Naive thymus-derived CD4-positive, alpha-beta T cell (primary cell): ENCODE measurements around the gene KRTAP19-5. TPM values are rescaled to one million over a fixed set of nuclear protein-coding genes. Genes with fewer than 3 reads are reported as not detected.

Experiments
- ATAC-seq: fragments of 150-1000 bp; cut with Tn5 transposase; 2 replicates; pipeline ENCODE4 v1.10.0; 2021; ENCODE audit warnings: mild to moderate bottlenecking, moderate library complexity
- CTCF ChIA-PET: fragments of 350-600 bp; sonication (Branson Sonifier 250); formaldehyde crosslinking; loops from one replicate; lab custom pipeline; 2021; ENCODE audit warnings: antibody characterized with exemption; lab: Charles Lee
- POLR2A ChIA-PET: fragments of 350-600 bp; sonication (Branson Sonifier 250); formaldehyde crosslinking; loops from one replicate; lab custom pipeline; 2021; ENCODE audit warnings: antibody characterized with exemption, inconsistent platforms; lab: Charles Lee
- DNase-seq, 9 donors: peaks; one replicate each; pipeline versions ENCODE4 v3.0.0 to v3.0.0-alpha.2; 2020 to 2022; ENCODE audit warnings: mixed read lengths in 1 of 9
- H3K27ac ChIP-seq: one replicate; pipeline ENCODE4 v1.7.0; 2013; ENCODE audit warnings: mild to moderate bottlenecking, low read depth, low read length, moderate library complexity
- H3K27me3 ChIP-seq, 2 donors: one replicate each; pipeline ENCODE4 v1.7.0; 2013; ENCODE audit warnings: low read length in 2 of 2, mild to moderate bottlenecking in 2 of 2, moderate library complexity in 2 of 2; ENCODE audit not compliant: control insufficient read depth in 2 of 2, insufficient read depth in 2 of 2
- H3K36me3 ChIP-seq, 3 experiments: 1 replicate in 2 of 3; 2 replicates in 1 of 3; pipeline ENCODE4 v1.7.0; 2013; ENCODE audit warnings: low read length in 3 of 3, mild to moderate bottlenecking in 3 of 3, moderate library complexity in 1 of 3; ENCODE audit not compliant: insufficient read depth in 3 of 3, control insufficient read depth in 2 of 3
- H3K4me1 ChIP-seq, 2 donors: one replicate each; pipeline ENCODE4 v1.7.0; 2013; ENCODE audit warnings: low read length in 2 of 2, mild to moderate bottlenecking in 2 of 2, moderate library complexity in 1 of 2; ENCODE audit not compliant: control insufficient read depth in 2 of 2, insufficient read depth in 2 of 2
- H3K4me3 ChIP-seq: 2 replicates; pipeline ENCODE4 v1.7.0; 2013; ENCODE audit warnings: mild to moderate bottlenecking, low read length
- H3K9me3 ChIP-seq, 3 experiments: 1 replicate in 2 of 3; 2 replicates in 1 of 3; pipeline ENCODE4 v1.7.0; 2013; ENCODE audit warnings: low read length in 3 of 3; ENCODE audit not compliant: control insufficient read depth in 2 of 3
- H3K27ac Mint-ChIP-seq, 9 donors: one replicate each; pipeline ENCODE4 v1.8.0; 2020 to 2022; ENCODE audit warnings: mixed read lengths in 9 of 9, mild to moderate bottlenecking in 8 of 9, moderate library complexity in 5 of 9, inconsistent platforms in 2 of 9
- H3K27me3 Mint-ChIP-seq, 5 donors: one replicate each; pipeline ENCODE4 v1.8.0; 2021 to 2022; ENCODE audit warnings: mixed read lengths in 5 of 5, mild to moderate bottlenecking in 1 of 5
- H3K36me3 Mint-ChIP-seq, 5 donors: one replicate each; pipeline ENCODE4 v1.8.0; 2020 to 2022; ENCODE audit warnings: mixed read lengths in 5 of 5, mild to moderate bottlenecking in 3 of 5, inconsistent platforms in 1 of 5
- H3K4me1 Mint-ChIP-seq, 7 donors: one replicate each; pipeline ENCODE4 v1.8.0; 2020 to 2022; ENCODE audit warnings: mixed read lengths in 7 of 7, mild to moderate bottlenecking in 3 of 7, inconsistent platforms in 1 of 7
- H3K4me3 Mint-ChIP-seq, 10 donors: one replicate each; pipeline ENCODE4 v1.8.0; 2020 to 2022; ENCODE audit warnings: mild to moderate bottlenecking in 10 of 10, mixed read lengths in 10 of 10, moderate library complexity in 6 of 10, inconsistent platforms in 2 of 10
- H3K9me3 Mint-ChIP-seq, 11 donors: one replicate each; pipeline ENCODE4 v1.8.0; 2020 to 2022; ENCODE audit warnings: mixed read lengths in 11 of 11, mild to moderate bottlenecking in 4 of 11, inconsistent platforms in 1 of 11, moderate library complexity in 1 of 11
- intact Hi-C, 2 donors: fragments of 100-400 bp; cut with micrococcal nuclease; formaldehyde crosslinking; loops; one replicate each; pipeline ENCODE4 v1.15.1; 2023
- polyA plus RNA-seq, 2 donors: library from polyadenylated mRNA; unstranded; fragments of 300-500 nt; fragmentation: Illumina TruSeq; gene quantifications; one replicate each; pipeline ENCODE4 v1.2.3, GENCODE V29; 2021
- total RNA-seq, 6 experiments: library from RNA in 5 of 6; stranded (reverse) in 5 of 6; gene quantifications; 1 replicate in 5 of 6; 2 replicates in 1 of 6; pipeline ENCODE4 v1.2.3 and lab custom pipeline; 2021 to 2026

Gene KRTAP19-5
- total and polyA plus RNA-seq, 7 experiments from 2014 or later = not detected

DNA sequence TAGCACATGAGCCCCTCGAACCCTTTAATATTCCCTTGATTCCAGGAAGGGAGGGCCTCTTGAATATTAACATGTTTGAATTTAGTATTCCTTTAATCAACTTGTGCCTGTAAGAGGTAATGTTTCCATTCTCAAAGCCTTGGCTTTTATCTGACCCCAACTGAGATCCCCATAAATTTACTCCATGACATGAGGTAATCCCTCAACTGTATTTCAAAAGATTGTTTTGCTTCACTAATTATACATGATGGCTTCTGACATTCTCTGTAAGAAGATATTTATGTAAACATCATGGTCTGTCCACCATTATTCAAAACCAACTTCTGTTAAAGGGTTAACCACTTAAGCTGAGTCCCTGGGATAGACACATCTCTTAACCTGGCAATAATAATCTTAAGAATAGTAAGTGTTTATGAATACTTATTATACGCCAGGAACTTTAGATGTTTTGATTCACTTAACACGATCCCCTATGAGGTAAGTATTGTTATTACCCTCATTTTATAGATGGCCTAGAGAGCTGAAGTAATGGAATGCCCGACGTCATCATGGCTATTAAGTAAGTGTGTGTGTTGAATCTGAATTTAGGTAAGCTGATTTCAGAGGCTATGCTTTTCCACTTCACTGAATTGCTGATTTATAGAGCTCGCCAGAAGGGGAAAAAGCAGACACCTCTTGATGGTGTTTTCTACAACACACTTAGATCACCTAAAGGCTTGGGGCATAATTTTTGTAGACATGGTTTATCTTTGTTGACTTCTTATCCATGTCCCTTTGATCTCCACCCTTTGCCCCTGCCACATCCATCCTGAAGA, 32.8 kb downstream of the KRTAP19-5 start:
- H3K4me3 Mint-ChIP-seq = no peak overlapping the region
- intact Hi-C loops = no loop called here
- H3K4me3 ChIP-seq = no peak overlapping the region
- H3K27me3 Mint-ChIP-seq = peaks cover 0 to 31% (median 13%) of the 10 kb centered on the region in 5 donors
- no peak overlapping the region for H3K27ac ChIP-seq
- no peaks in the 10 kb centered on the region for H3K27me3 ChIP-seq
- no peaks in the 10 kb centered on the region for H3K36me3 ChIP-seq
- H3K9me3 Mint-ChIP-seq = peaks cover 0 to 6% (median 0%) of the 10 kb centered on the region in 11 donors
- H3K27ac Mint-ChIP-seq = no peak overlapping the region
- no peak for ATAC-seq
- POLR2A ChIA-PET = no interaction called here
- DNase-seq = no peak
- CTCF ChIA-PET = no interaction called here
- H3K4me1 ChIP-seq = no peaks in the 10 kb centered on the region
- no peaks in the 10 kb centered on the region for H3K4me1 Mint-ChIP-seq
- H3K9me3 ChIP-seq = no peaks in the 10 kb centered on the region
- H3K36me3 Mint-ChIP-seq = no peaks in the 10 kb centered on the region

DNA sequence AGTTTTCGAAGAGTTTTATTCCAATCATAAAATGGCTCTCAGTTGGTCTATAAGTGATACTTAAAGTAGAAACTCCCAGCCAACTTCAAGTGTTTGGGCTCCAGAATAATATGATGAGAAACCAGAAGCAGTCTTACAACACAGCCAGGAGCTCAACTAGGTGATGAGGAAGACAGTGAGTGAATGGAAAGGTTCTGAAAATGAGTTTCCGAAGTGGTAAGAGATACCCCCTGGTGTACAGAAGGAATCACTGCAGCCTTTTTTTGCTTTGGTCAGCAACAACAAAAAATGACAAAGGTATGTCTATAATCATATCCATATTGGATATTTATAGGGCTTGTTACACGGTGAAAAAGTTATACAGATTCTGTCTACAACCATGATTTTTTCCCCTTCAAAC, 38.2 kb downstream of the KRTAP19-5 start:
- intact Hi-C loops = no loop called here
- CTCF ChIA-PET = no interaction called here
- Histone ChIP-seq H3K27ac (no peak overlapping the region), H3K9me3 (no peaks in the 10 kb centered on the region), H3K36me3 (no peaks in the 10 kb centered on the region), H3K4me1 (no peaks in the 10 kb centered on the region), H3K4me3 (no peak overlapping the region), H3K27me3 (no peaks in the 10 kb centered on the region)
- ATAC-seq (no peak), DNase-seq (no peak)
- POLR2A ChIA-PET = no interaction called here
- H3K27ac Mint-ChIP-seq = no peak overlapping the region
- no peaks in the 10 kb centered on the region for H3K36me3 Mint-ChIP-seq
- H3K4me3 Mint-ChIP-seq = no peak overlapping the region
- H3K9me3 Mint-ChIP-seq = peaks cover 0 to 5% (median 0%) of the 10 kb centered on the region in 11 donors
- no peaks in the 10 kb centered on the region for H3K4me1 Mint-ChIP-seq
- peaks cover 0 to 30% (median 11%) of the 10 kb centered on the region in 5 donors for H3K27me3 Mint-ChIP-seq

Other genes starting within 250 kb of the KRTAP19-5 start
- gene KRTAP24-1, start 219.2 kb downstream of the KRTAP19-5 start, total RNA-seq = not detected
- gene KRTAP24-1, start 219.2 kb downstream of the KRTAP19-5 start, polyA plus RNA-seq = not detected
- gene KRTAP25-1, start 212.6 kb downstream of the KRTAP19-5 start, total RNA-seq = not detected
- not detected for gene KRTAP25-1, start 212.6 kb downstream of the KRTAP19-5 start, polyA plus RNA-seq
- not detected for gene KRTAP26-1, start 181.8 kb downstream of the KRTAP19-5 start, total RNA-seq
- not detected for gene KRTAP26-1, start 181.8 kb downstream of the KRTAP19-5 start, polyA plus RNA-seq
- not detected for gene KRTAP27-1, start 164.4 kb downstream of the KRTAP19-5 start, total RNA-seq
- not detected for gene KRTAP27-1, start 164.4 kb downstream of the KRTAP19-5 start, polyA plus RNA-seq
- not detected for gene KRTAP23-1, start 153.5 kb downstream of the KRTAP19-5 start, total RNA-seq
- not detected for gene KRTAP23-1, start 153.5 kb downstream of the KRTAP19-5 start, polyA plus RNA-seq
- gene KRTAP13-2, start 129.9 kb downstream of the KRTAP19-5 start, total RNA-seq = not detected
- gene KRTAP13-2, start 129.9 kb downstream of the KRTAP19-5 start, polyA plus RNA-seq = not detected
- gene KRTAP13-1, start 106.1 kb downstream of the KRTAP19-5 start, total RNA-seq = not detected
- not detected for gene KRTAP13-1, start 106.1 kb downstream of the KRTAP19-5 start, polyA plus RNA-seq
- not detected for gene KRTAP13-3, start 76.2 kb downstream of the KRTAP19-5 start, total RNA-seq
- not detected for gene KRTAP13-3, start 76.2 kb downstream of the KRTAP19-5 start, polyA plus RNA-seq
- not detected for gene KRTAP13-4, start 71.9 kb downstream of the KRTAP19-5 start, total RNA-seq
- gene KRTAP13-4, start 71.9 kb downstream of the KRTAP19-5 start, polyA plus RNA-seq = not detected
- not detected for gene KRTAP15-1, start 61.9 kb downstream of the KRTAP19-5 start, total RNA-seq
- gene KRTAP15-1, start 61.9 kb downstream of the KRTAP19-5 start, polyA plus RNA-seq = not detected
- gene KRTAP19-1, start 21.8 kb downstream of the KRTAP19-5 start, total RNA-seq = not detected
- not detected for gene KRTAP19-1, start 21.8 kb downstream of the KRTAP19-5 start, polyA plus RNA-seq
- not detected for gene KRTAP19-2, start 14.7 kb downstream of the KRTAP19-5 start, total RNA-seq
- gene KRTAP19-2, start 14.7 kb downstream of the KRTAP19-5 start, polyA plus RNA-seq = not detected
- not detected for gene KRTAP19-3, start 10.1 kb downstream of the KRTAP19-5 start, total RNA-seq
- gene KRTAP19-3, start 10.1 kb downstream of the KRTAP19-5 start, polyA plus RNA-seq = not detected
- not detected for gene KRTAP19-4, start 5.0 kb downstream of the KRTAP19-5 start, total RNA-seq
- gene KRTAP19-4, start 5.0 kb downstream of the KRTAP19-5 start, polyA plus RNA-seq = not detected
- gene KRTAP19-6, start 39.7 kb upstream of the KRTAP19-5 start, total RNA-seq = not detected
- gene KRTAP19-6, start 39.7 kb upstream of the KRTAP19-5 start, polyA plus RNA-seq = not detected
- not detected for gene KRTAP19-7, start 59.2 kb upstream of the KRTAP19-5 start, total RNA-seq
- not detected for gene KRTAP19-7, start 59.2 kb upstream of the KRTAP19-5 start, polyA plus RNA-seq
- not detected for gene KRTAP22-2, start 88.3 kb upstream of the KRTAP19-5 start, total RNA-seq
- gene KRTAP22-2, start 88.3 kb upstream of the KRTAP19-5 start, polyA plus RNA-seq = not detected
- gene KRTAP6-3, start 90.3 kb upstream of the KRTAP19-5 start, total RNA-seq = not detected
- not detected for gene KRTAP6-3, start 90.3 kb upstream of the KRTAP19-5 start, polyA plus RNA-seq
- gene KRTAP6-2, start 96.8 kb upstream of the KRTAP19-5 start, total RNA-seq = not detected
- gene KRTAP6-2, start 96.8 kb upstream of the KRTAP19-5 start, polyA plus RNA-seq = not detected
- not detected for gene KRTAP22-1, start 98.9 kb upstream of the KRTAP19-5 start, total RNA-seq
- gene KRTAP22-1, start 98.9 kb upstream of the KRTAP19-5 start, polyA plus RNA-seq = not detected
- gene KRTAP6-1, start 111.8 kb upstream of the KRTAP19-5 start, total RNA-seq = not detected
- not detected for gene KRTAP6-1, start 111.8 kb upstream of the KRTAP19-5 start, polyA plus RNA-seq
- gene KRTAP20-1, start 114.3 kb upstream of the KRTAP19-5 start, total RNA-seq = not detected
- gene KRTAP20-1, start 114.3 kb upstream of the KRTAP19-5 start, polyA plus RNA-seq = not detected
- not detected for gene KRTAP20-4, start 118.5 kb upstream of the KRTAP19-5 start, total RNA-seq
- not detected for gene KRTAP20-4, start 118.5 kb upstream of the KRTAP19-5 start, polyA plus RNA-seq
- gene KRTAP20-2, start 133.1 kb upstream of the KRTAP19-5 start, total RNA-seq = not detected
- not detected for gene KRTAP20-2, start 133.1 kb upstream of the KRTAP19-5 start, polyA plus RNA-seq
- gene KRTAP20-3, start 140.7 kb upstream of the KRTAP19-5 start, total RNA-seq = not detected
- gene KRTAP20-3, start 140.7 kb upstream of the KRTAP19-5 start, polyA plus RNA-seq = not detected
- not detected for gene KRTAP21-3, start 216.6 kb upstream of the KRTAP19-5 start, total RNA-seq
- gene KRTAP21-3, start 216.6 kb upstream of the KRTAP19-5 start, polyA plus RNA-seq = not detected
- not detected for gene KRTAP21-2, start 245.1 kb upstream of the KRTAP19-5 start, total RNA-seq
- not detected for gene KRTAP21-2, start 245.1 kb upstream of the KRTAP19-5 start, polyA plus RNA-seq